Left lung (tissue), 10 donors: ENCODE results near the gene MEGF8. TPM values are rescaled to one million over a fixed set of nuclear protein-coding genes. Genes with fewer than 3 reads are reported as not detected.

ENCODE experiments used
- ATAC-seq: fragments of 200-7000 bp; cut with Tn5 transposase; one replicate; pipeline ENCODE4 v1.9.1; 2020; ENCODE audit warnings: moderate library complexity
- DNase-seq, 4 donors: peaks; one replicate each; pipeline ENCODE4 v3.0.0-alpha.2; 2013 to 2020
- H3K27ac ChIP-seq, 2 donors: fragments of 200-600 bp; sonication (generic) in 1 of 2; one replicate each; pipeline versions ENCODE4 v1.5.0 to v1.8.0; 2020 to 2021
- H3K27me3 ChIP-seq, 2 donors: fragments of 200-600 bp; sonication (generic) in 1 of 2; one replicate each; pipeline versions ENCODE4 v1.5.0 to v1.8.0; 2020 to 2021
- H3K36me3 ChIP-seq, 2 donors: fragments of 200-600 bp; sonication (generic) in 1 of 2; one replicate each; pipeline versions ENCODE4 v1.5.0 to v1.8.0; 2020 to 2021
- H3K4me1 ChIP-seq, 2 donors: fragments of 200-600 bp; one replicate each; pipeline ENCODE4 v1.8.0; 2021
- H3K4me3 ChIP-seq, 2 donors: fragments of 200-600 bp; sonication (generic) in 1 of 2; one replicate each; pipeline versions ENCODE4 v1.5.0 to v1.8.0; 2020 to 2021; ENCODE audit warnings: mild to moderate bottlenecking in 1 of 2
- H3K9me3 ChIP-seq, 2 donors: fragments of 200-600 bp; sonication (generic) in 1 of 2; one replicate each; pipeline versions ENCODE4 v1.5.0 to v1.8.0; 2020 to 2021
- intact Hi-C, 2 donors: fragments of 100-400 bp; cut with DNase I; formaldehyde crosslinking; loops; one replicate each; pipeline versions ENCODE4 v1.11.2 to v1.14.2; 2022
- polyA plus RNA-seq, 6 donors: library from polyadenylated mRNA; unstranded; fragments of 120-200 nt; gene quantifications; one replicate each; pipeline ENCODE4 v1.2.1, GENCODE V29; 2013; ENCODE audit not compliant: insufficient read length in 6 of 6
- total RNA-seq, 2 donors: library from RNA; stranded (reverse); fragmentation: NEBNext Ultra II Directional; extraction: Animal tissue kit (Norgen Biotek cat#: 25700); gene quantifications; one replicate each; pipeline ENCODE4 v1.2.1, GENCODE V29; 2021
- TF ChIP-seq, protein P1 (sequence below), 2 donors: fragments of 200-600 bp; sonication (generic) in 1 of 2; IDR thresholded peaks; one replicate each; pipeline versions ENCODE4 v1.5.0 to v1.8.0; 2021; ENCODE audit warnings: antibody characterized with exemption in 2 of 2
- donor health status: DM: no; HTN: yes; CAD: no.
- donor health status: DM: no; HTN: no; CAD: no.

The MEGF8 gene
- total and polyA plus RNA-seq, 8 donors: 15.7 to 38.9 (median 34.8) TPM

DNA sequence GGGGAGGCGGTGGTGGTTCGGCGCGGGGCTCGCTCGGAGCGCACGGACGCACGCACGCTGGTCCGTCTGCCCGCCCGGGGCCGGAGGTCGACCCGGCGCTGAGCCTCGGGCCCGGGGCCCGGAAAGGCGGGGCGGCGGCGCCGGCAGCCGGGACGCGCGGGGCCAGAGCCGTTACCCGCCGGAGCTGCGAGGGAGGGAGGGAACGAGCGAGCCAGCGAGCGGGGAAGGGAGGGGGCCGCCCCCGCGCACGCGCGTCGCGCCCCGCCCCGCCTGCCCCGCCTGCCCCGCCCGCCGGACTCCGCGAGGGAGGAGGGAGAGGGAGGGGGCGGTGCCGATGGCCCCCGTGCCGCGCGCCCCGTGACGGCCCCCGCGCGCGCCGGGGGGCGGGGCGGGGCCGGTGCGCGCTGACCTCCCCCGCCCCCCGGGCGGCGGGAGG is 41.4 kb upstream of the MEGF8 start:
- H3K36me3 ChIP-seq: peaks cover 0 to 24% of the 10 kb centered on the region in 2 donors
- no peaks in the 10 kb centered on the region for H3K27me3 ChIP-seq
- peak overlapping the region; percentile 82 to 89 for H3K27ac ChIP-seq
- TF ChIP-seq, protein P1, sequence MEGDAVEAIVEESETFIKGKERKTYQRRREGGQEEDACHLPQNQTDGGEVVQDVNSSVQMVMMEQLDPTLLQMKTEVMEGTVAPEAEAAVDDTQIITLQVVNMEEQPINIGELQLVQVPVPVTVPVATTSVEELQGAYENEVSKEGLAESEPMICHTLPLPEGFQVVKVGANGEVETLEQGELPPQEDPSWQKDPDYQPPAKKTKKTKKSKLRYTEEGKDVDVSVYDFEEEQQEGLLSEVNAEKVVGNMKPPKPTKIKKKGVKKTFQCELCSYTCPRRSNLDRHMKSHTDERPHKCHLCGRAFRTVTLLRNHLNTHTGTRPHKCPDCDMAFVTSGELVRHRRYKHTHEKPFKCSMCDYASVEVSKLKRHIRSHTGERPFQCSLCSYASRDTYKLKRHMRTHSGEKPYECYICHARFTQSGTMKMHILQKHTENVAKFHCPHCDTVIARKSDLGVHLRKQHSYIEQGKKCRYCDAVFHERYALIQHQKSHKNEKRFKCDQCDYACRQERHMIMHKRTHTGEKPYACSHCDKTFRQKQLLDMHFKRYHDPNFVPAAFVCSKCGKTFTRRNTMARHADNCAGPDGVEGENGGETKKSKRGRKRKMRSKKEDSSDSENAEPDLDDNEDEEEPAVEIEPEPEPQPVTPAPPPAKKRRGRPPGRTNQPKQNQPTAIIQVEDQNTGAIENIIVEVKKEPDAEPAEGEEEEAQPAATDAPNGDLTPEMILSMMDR (IDR thresholded peaks at IDR 0.05): no peak
- DNase-seq: peak; percentile 76 to 94 (median 78)
- intact Hi-C loops: no loop called here
- peak overlapping the region; percentile 15 to 62 for H3K4me3 ChIP-seq
- H3K4me1 ChIP-seq: peaks cover 46 to 61% of the 10 kb centered on the region in 2 donors
- ATAC-seq: peak; percentile 39
- H3K9me3 ChIP-seq: no peaks in the 10 kb centered on the region

DNA sequence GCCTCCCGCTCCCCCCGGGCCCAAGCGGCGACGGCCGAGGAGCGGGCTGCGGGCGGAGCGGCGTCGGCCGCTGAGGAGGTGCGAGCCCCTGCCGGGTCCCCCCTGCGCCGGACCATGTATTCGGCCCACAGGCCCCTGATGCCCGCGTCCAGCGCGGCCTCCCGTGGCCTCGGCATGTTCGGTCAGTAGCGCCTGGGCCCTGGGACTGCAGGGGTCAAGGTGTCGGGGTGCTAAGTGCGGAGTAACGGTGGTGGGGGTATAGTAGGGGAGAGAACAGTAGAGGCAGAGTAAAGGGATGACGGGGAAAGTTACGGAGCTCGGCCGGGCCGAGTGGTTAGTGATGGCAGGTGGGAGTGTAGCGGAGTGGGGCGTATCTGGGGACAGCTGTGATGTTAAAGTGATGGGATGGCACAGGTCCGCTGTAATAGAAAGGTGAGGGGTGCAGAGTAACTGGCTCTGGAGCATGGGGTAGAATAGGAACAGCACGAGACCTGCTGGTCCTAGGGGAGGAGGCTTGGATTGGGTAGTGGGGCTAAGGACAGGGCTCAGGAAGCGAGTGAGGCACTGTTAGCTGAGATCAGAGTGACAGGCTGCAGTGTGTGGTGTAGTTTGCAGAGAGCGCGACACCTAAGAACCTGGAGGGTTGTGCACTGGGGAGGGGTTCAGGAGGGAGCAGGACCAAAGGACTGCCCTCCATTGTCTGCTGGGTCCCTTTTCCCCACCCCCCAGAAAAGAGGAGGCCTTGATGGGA is 40.7 kb upstream of the MEGF8 start:
- DNase-seq: peak in 2 of 4 donors; percentile 51 to 86
- no peaks in the 10 kb centered on the region for H3K9me3 ChIP-seq
- peak overlapping the region; percentile 33 to 62 for H3K4me3 ChIP-seq
- peak overlapping the region; percentile 54 to 77 for H3K27ac ChIP-seq
- TF ChIP-seq, protein P1 (IDR thresholded peaks at IDR 0.05): no peak
- intact Hi-C loops: loop anchor here in 1 of 2 donors (5.0 kb wide), 1 partner anchor 32 kb away; no protein-coding TSS in a partner anchor
- no peak for ATAC-seq
- H3K4me1 ChIP-seq: peaks cover 40 to 54% of the 10 kb centered on the region in 2 donors
- H3K27me3 ChIP-seq: no peaks in the 10 kb centered on the region
- H3K36me3 ChIP-seq: peaks cover 0 to 31% of the 10 kb centered on the region in 2 donors

DNA sequence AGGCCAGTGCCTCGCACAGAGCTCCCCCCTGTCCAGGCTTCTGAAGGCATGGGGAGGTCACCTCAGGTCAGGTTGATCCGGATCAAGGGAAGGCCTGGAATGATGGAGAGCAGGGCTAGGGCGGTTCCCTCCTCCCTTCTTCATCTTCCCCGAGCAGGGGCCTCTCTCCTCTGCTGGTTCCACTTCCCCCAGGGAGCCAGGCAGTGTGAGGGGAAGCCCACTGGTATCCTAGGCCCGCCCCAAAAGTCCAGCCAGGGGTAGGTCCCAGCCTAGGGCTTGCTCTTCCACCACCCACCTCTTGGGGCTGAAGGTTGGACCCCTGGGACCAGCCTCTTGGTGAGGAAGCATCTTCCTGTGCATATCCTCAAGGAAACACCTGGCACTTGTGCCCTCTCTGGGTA is 39.9 kb upstream of the MEGF8 start:
- H3K36me3 ChIP-seq: peaks cover 0 to 39% of the 10 kb centered on the region in 2 donors
- peak overlapping the region; percentile 26 to 77 for H3K27ac ChIP-seq
- ATAC-seq (no peak), DNase-seq (no peak)
- H3K9me3 ChIP-seq: no peaks in the 10 kb centered on the region
- TF ChIP-seq, protein P1 (IDR thresholded peaks at IDR 0.05): no peak
- H3K27me3 ChIP-seq: no peaks in the 10 kb centered on the region
- peak overlapping the region in 1 of 2 donors; percentile 62 for H3K4me3 ChIP-seq
- peaks cover 40 to 53% of the 10 kb centered on the region in 2 donors for H3K4me1 ChIP-seq
- intact Hi-C loops: loop anchor here in 1 of 2 donors (5.0 kb wide), 1 partner anchor 33 kb away; no protein-coding TSS in a partner anchor

DNA sequence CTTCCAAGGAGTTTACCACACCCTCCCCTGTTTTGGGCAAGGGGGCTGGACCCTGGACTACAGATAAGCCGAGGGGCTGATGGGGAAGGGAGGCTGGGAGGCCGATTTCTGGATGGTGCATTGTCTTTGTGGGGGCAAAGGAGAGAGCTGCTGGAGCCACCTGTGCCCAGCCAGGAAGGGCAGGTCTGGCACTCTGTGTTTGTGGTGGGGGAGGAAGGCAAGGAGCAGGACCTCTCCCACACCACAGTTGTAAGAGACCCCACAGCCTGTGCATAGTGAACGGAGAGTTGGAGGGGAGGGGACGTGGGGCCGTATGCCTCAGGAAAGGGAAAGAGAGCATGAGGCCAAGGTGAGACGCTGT is 39.5 kb upstream of the MEGF8 start:
- intact Hi-C loops: loop anchor here in 1 of 2 donors (5.0 kb wide), 1 partner anchor 34 kb away; no protein-coding TSS in a partner anchor
- no peak for DNase-seq
- H3K9me3 ChIP-seq: no peaks in the 10 kb centered on the region
- peak overlapping the region in 1 of 2 donors; percentile 62 for H3K4me3 ChIP-seq
- peaks cover 39 to 49% of the 10 kb centered on the region in 2 donors for H3K4me1 ChIP-seq
- H3K27ac ChIP-seq: peak overlapping the region; percentile 26 to 77
- no peaks in the 10 kb centered on the region for H3K27me3 ChIP-seq
- ATAC-seq: no peak
- TF ChIP-seq, protein P1 (IDR thresholded peaks at IDR 0.05): no peak
- H3K36me3 ChIP-seq: peaks cover 0 to 43% of the 10 kb centered on the region in 2 donors

DNA sequence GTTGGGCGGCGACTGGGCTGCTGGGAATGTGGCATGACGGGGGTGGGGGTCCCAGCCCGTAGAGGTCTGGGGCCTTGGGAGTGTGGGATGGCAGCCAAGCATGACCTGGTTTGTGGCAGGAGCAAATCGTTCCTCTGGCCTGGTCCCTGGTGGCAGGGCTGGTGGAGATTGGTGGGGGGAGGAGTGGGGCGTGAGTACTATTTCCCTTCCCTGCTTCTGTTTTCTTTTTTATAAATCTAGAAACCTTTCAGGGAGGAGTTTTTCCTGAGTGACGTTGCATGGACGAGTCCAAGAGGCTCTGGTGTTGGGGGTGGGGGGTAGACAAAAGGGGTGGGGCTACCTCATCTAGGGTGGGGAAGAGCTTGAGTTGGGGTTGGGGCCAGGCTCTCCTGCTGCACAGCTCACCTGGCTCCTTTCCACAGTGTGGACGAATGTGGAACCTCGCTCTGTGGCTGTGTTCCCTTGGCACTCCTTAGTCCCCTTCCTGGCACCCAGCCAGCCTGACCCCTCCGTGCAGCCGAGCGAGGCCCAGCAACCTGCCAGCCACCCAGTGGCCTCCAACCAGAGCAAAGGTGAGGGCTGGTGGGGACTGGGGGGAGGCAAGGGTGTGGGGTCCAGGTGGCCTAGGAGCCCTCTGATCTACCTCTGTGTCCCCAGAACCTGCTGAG is 39.0 kb upstream of the MEGF8 start:
- Histone ChIP-seq H3K4me3 (peak overlapping the region in 1 of 2 donors; percentile 62), H3K27me3 (no peaks in the 10 kb centered on the region), H3K27ac (peak overlapping the region; percentile 26 to 77), H3K4me1 (peaks cover 34 to 44% of the 10 kb centered on the region in 2 donors), H3K36me3 (peaks cover 0 to 48% of the 10 kb centered on the region in 2 donors), H3K9me3 (no peaks in the 10 kb centered on the region)
- TF ChIP-seq, protein P1 (IDR thresholded peaks at IDR 0.05): no peak
- intact Hi-C loops: loop anchor here in 1 of 2 donors (5.0 kb wide), 1 partner anchor 34 kb away; no protein-coding TSS in a partner anchor
- no peak for ATAC-seq
- peak in 1 of 4 donors; percentile 55 for DNase-seq
